MM.1S (cell line): ENCODE measurements around the gene BTC.

Source experiments
- EZH2 ChIP-seq: fragments of 300-600 bp; sonication (generic); optimal IDR thresholded peaks from 2 replicates; pipeline ENCODE3; 2017; ENCODE audit warnings: low read depth, mild to moderate bottlenecking, antibody characterized with exemption, low read length, mixed read lengths
- TF ChIP-seq, protein P1 (sequence below): fragments of 300-600 bp; sonication (generic); IDR thresholded peaks from 2 replicates; pipeline ENCODE4 v1.5.1; 2016; ENCODE audit warnings: antibody characterized with exemption, low read length, mixed read lengths

GRCh38 chr4:74715706-74716435 is 78.5 kb downstream of the BTC start:
- TF ChIP-seq, protein P1, sequence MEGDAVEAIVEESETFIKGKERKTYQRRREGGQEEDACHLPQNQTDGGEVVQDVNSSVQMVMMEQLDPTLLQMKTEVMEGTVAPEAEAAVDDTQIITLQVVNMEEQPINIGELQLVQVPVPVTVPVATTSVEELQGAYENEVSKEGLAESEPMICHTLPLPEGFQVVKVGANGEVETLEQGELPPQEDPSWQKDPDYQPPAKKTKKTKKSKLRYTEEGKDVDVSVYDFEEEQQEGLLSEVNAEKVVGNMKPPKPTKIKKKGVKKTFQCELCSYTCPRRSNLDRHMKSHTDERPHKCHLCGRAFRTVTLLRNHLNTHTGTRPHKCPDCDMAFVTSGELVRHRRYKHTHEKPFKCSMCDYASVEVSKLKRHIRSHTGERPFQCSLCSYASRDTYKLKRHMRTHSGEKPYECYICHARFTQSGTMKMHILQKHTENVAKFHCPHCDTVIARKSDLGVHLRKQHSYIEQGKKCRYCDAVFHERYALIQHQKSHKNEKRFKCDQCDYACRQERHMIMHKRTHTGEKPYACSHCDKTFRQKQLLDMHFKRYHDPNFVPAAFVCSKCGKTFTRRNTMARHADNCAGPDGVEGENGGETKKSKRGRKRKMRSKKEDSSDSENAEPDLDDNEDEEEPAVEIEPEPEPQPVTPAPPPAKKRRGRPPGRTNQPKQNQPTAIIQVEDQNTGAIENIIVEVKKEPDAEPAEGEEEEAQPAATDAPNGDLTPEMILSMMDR, result no peak
- TF ChIP-seq EZH2, result no peak
